ENCODE data around the gene MORC1.

MORC1 gene

GRCh38 chr3:108936924-108937689 is 180.8 kb downstream of the MORC1 start:
- no peak for DNase-seq

DNA sequence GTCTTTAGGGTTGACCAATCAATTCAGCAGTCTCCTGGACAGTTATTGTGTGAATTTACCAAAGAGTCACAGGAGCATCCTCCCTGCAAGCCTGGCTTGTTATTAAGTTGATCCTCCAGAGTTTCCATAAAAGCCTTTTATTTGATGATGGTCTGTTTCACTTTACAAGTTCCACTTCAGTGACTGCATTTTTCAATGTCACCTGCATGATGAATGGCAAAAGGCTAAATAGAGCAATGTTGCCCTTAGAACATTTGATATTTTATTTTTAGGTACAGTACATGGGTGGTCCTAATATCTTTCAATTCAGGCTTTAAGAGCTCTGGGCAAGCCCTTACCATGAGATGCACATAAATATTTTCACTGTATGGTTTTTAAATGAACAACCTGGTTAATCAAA is 186.9 kb downstream of the MORC1 start:
- no peak for DNase-seq

GRCh38 chr3:108918866-108919265 is 199.1 kb downstream of the MORC1 start:
- no peak for DNase-seq

DNA sequence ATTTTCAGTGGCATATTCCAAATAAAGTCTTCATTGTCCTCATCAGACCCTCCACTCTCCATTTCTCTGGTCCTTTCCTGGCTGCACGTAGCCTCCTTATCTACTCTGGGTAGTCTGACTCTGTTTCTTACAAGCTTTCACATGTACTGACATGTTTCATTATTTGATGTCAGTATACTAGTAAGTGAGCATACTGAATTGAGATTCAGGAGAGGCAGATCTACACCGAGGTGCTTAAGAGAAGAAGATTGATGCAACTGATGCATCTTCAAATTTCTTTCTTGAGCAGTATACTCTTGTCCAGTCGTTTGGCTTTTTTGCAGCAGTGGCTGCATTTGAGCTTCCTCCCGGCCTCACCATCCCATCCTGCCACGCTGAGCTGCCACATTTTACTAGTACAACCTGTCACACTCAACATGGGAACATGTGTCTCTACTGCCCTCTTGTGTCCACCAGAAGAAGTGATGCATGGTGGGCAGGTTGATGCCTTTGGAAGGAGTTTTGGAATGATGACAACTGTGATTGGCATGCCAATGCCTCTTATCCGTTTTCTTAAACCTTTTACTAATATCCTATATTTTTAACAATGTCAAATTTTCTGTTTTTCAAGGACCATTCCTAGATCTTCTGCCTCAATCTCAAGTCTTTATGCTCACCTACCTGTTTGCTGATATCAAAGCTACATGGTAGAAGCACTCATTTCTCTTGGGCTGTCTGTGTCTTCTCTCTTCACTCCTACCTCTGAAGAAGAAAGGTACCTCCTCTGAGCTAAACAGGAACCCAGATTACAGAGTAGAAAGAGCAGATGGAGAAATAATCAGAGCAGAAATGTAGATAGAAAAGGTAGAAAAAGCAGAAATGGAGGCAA is 202.9 kb downstream of the MORC1 start:
- peak; percentile 60 to 79 for DNase-seq

DNA sequence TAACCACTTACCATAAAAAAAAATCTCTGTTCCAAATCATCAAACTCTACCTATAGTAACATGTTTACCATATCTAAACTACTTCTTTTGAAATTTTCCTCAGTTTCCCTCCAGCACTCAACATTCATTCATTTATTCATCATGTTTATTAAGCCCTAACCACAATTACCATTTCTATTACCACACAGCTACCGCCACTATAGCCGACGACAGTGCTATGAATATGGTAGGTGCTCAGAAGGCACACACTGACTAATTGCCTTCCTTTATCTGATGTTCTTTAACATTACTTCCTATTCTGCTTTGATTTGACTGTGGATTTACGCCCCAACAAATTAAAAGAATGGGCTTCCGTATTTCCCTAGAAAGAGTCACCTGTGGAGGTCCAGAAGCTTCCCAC is 208.1 kb downstream of the MORC1 start:
- no peak for DNase-seq
